Measurements from ENCODE around the gene ASTN2. TPM values are rescaled to one million over a fixed set of nuclear protein-coding genes. Genes with fewer than 3 reads are reported as not detected.

The ASTN2 gene
- polyA plus RNA-seq, 1 experiment, result 6.6 TPM

DNA sequence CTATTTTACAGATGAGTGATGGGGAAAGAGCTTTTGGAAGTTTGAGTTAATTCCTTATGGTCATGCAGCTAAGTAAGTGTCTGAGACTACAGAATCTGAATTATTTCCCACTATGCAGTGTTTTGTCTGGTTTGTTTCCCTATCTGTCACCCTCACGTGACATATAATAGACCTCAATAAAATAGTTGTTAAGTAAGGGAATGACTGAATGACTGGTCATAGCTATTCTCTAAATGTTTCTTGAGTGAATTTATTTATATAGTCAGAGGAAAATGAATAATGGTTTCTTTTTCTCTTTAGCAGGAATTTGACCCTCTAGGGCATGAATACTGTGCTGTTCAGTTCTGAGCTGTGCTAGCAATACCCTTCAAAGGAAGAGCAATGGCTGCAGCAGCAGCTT lies 717.5 kb downstream of the ASTN2 start:
- Histone ChIP-seq H3K27me3 (ENCODE audit: control insufficient read depth, insufficient read depth, low read length) (no peaks in the 10 kb centered on the region), H3K9me3 (ENCODE audit: control insufficient read depth, insufficient read depth, low read length) (no peaks in the 10 kb centered on the region), H3K4me3 (ENCODE audit: low read depth, low read length) (no peak overlapping the region), H3K27ac (ENCODE audit: low read depth, low read length) (no peak overlapping the region)
- ChIA-PET CTCF (interaction anchor here (1.6 kb wide), 1 partner anchor 163 kb away, joined by 5 read pairs; no protein-coding TSS in a partner anchor), POLR2A (interaction anchor here (1.2 kb wide), 1 partner anchor 11 kb away, joined by 13 read pairs; the partner anchor contains the start of gene TRIM32)
- DNase-seq (ENCODE audit: low read depth, low spot score), result no peak
- TF ChIP-seq, protein P1, sequence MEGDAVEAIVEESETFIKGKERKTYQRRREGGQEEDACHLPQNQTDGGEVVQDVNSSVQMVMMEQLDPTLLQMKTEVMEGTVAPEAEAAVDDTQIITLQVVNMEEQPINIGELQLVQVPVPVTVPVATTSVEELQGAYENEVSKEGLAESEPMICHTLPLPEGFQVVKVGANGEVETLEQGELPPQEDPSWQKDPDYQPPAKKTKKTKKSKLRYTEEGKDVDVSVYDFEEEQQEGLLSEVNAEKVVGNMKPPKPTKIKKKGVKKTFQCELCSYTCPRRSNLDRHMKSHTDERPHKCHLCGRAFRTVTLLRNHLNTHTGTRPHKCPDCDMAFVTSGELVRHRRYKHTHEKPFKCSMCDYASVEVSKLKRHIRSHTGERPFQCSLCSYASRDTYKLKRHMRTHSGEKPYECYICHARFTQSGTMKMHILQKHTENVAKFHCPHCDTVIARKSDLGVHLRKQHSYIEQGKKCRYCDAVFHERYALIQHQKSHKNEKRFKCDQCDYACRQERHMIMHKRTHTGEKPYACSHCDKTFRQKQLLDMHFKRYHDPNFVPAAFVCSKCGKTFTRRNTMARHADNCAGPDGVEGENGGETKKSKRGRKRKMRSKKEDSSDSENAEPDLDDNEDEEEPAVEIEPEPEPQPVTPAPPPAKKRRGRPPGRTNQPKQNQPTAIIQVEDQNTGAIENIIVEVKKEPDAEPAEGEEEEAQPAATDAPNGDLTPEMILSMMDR (IDR thresholded peaks at IDR 0.05; ENCODE audit: low read depth, low read length), result no peak

DNA sequence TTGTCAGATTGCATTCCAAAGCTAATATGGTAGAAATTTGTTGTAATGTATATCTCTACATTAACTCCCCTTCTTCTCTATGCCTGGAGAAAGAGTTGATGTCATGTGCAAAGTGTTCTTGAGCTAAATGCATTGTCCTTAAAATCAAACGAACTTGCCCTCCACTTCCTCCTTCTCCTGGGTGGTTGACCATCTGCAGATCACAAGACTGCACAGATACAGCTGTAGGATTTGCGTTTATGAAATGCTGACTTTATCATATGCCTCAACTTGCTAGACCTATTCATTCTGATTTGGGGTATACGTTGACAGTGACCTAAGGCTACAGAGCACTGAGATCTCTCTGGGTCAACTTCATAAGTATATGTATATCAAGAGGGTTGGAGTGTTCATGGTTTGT lies 719.4 kb downstream of the ASTN2 start:
- CTCF ChIA-PET, result interaction anchor here (1.3 kb wide), 1 partner anchor 42 kb away, joined by 3 read pairs; no protein-coding TSS in a partner anchor
- Histone ChIP-seq H3K27me3 (ENCODE audit: control insufficient read depth, insufficient read depth, low read length) (no peaks in the 10 kb centered on the region), H3K4me3 (ENCODE audit: low read depth, low read length) (no peak overlapping the region), H3K9me3 (ENCODE audit: control insufficient read depth, insufficient read depth, low read length) (no peaks in the 10 kb centered on the region), H3K27ac (ENCODE audit: low read depth, low read length) (no peak overlapping the region)
- TF ChIP-seq, protein P1 (IDR thresholded peaks at IDR 0.05; ENCODE audit: low read depth, low read length), result no peak
- POLR2A ChIA-PET, result no interaction called here
- DNase-seq (ENCODE audit: low read depth, low spot score), result no peak

DNA sequence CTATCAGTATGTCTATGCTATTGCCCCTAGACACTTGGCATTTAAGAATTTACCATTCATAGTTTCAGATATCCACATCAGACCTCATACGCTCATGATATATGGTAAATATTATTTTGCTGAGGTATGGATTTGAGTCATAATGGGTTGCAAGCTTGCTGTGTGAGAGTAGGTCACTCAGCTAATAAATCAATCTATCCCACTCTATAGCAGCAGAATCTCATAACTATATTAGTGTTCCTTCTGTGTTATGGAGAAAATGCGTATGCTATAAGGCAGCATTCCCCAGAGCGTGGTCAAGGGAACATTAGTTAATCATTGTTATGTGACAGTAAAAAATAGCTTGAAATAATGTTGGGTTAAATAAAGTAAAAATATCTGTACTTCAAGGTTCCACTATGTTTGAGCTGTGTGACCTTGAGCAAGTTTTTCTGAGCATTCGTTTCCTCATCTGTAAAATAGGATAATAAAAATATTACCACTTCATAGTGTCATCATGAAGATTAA lies 720.0 kb downstream of the ASTN2 start:
- DNase-seq (ENCODE audit: low read depth, low spot score), result no peak
- ChIA-PET CTCF (interaction anchor here (1.3 kb wide), 1 partner anchor 42 kb away, joined by 3 read pairs; no protein-coding TSS in a partner anchor), POLR2A (no interaction called here)
- TF ChIP-seq, protein P1 (IDR thresholded peaks at IDR 0.05; ENCODE audit: low read depth, low read length), result no peak
- H3K27me3 ChIP-seq (ENCODE audit: control insufficient read depth, insufficient read depth, low read length), result no peaks in the 10 kb centered on the region
- H3K9me3 ChIP-seq (ENCODE audit: control insufficient read depth, insufficient read depth, low read length), result no peaks in the 10 kb centered on the region
- no peak overlapping the region for H3K27ac ChIP-seq (ENCODE audit: low read depth, low read length)
- H3K4me3 ChIP-seq (ENCODE audit: low read depth, low read length), result no peak overlapping the region

DNA sequence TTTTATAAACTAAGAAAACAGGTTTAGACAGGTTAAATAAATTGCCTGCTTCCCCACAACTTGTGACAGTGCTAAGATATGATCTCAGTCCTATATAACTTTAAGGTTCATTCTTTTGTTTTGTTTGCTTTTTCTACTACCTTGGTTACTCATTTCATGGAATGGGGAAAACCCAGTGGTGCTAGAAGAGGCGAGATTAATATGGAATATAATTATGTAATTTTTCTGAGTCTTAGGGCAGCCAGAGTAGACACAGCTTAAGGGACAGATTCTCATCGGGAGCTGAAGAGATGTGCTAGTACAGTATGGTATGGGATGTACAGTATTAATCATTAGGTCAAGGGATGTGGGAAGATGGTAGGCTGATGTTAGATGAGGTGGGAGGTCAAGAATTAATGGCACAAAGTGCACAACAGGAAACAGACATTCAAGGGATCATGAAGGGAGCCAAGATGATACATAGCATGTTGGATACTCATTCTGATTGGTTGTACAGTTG lies 721.6 kb downstream of the ASTN2 start:
- no peaks in the 10 kb centered on the region for H3K9me3 ChIP-seq (ENCODE audit: control insufficient read depth, insufficient read depth, low read length)
- POLR2A ChIA-PET, result interaction anchor here (0.7 kb wide), 1 partner anchor 129 kb away, joined by 4 read pairs; no protein-coding TSS in a partner anchor

DNA sequence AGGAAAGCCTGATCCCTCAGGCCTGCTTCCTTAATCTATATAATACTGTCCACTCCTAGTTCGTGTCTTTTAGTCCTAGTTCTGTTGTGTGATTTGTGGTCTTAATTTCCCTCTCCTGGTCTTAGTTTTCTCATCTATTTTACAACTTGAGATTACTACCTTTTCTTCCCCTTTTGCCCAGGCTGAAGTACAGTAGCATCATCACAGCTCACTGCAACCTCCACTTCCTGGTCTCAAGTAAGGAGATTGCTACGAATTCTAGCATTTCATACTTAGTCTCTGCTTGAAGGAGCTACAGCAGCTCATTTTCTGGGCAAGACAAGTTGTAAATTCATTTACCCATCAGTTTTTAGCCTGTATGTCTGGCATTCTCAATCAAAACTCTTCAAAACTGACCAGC lies 722.2 kb downstream of the ASTN2 start:
- Histone ChIP-seq H3K27ac (ENCODE audit: low read depth, low read length) (no peak overlapping the region), H3K27me3 (ENCODE audit: control insufficient read depth, insufficient read depth, low read length) (no peaks in the 10 kb centered on the region), H3K4me3 (ENCODE audit: low read depth, low read length) (no peak overlapping the region), H3K9me3 (ENCODE audit: control insufficient read depth, insufficient read depth, low read length) (no peaks in the 10 kb centered on the region)
- CTCF ChIA-PET, result no interaction called here
- POLR2A ChIA-PET, result no interaction called here
- TF ChIP-seq, protein P1 (IDR thresholded peaks at IDR 0.05; ENCODE audit: low read depth, low read length), result no peak
- DNase-seq (ENCODE audit: low read depth, low spot score), result no peak

More for the DNA sequence above, 721.6 kb downstream of the ASTN2 start:
- DNase-seq (ENCODE audit: low read depth, low spot score), result no peak
- H3K4me3 ChIP-seq (ENCODE audit: low read depth, low read length), result no peak overlapping the region
- H3K27ac ChIP-seq (ENCODE audit: low read depth, low read length), result no peak overlapping the region
- TF ChIP-seq, protein P1 (IDR thresholded peaks at IDR 0.05; ENCODE audit: low read depth, low read length), result no peak
- H3K27me3 ChIP-seq (ENCODE audit: control insufficient read depth, insufficient read depth, low read length), result no peaks in the 10 kb centered on the region
- CTCF ChIA-PET, result no interaction called here

Data from AG04450 (cell line).